ENCODE data around the gene KRT26. TPM values are rescaled to one million over a fixed set of nuclear protein-coding genes. Genes with fewer than 3 reads are reported as not detected.
A peak's percentile ranks its signal among the peaks of the same experiment; 100 is the strongest.

Gene KRT26
- total RNA-seq = not detected

- intact Hi-C loops (cut with DNase I; ENCODE audit: low total_unique reads) = no loop called here
- Histone ChIP-seq H3K27me3 (peaks cover 0 to 5% of the 10 kb centered on the region in 2 donors), H3K27ac (no peak within 1 kb of the TSS), H3K4me1 (no peaks in the 10 kb centered on the region), H3K9me3 (no peaks in the 10 kb centered on the region), H3K36me3 (no peaks in the 10 kb centered on the region), H3K4me3 (no peak within 1 kb of the TSS)
- DNase-seq = no peak
- no peak for TF ChIP-seq POLR2A (IDR thresholded peaks at IDR 0.05)
- TF ChIP-seq CTCF (IDR thresholded peaks at IDR 0.05) = no peak
Measured at GRCh38 chr17:40772101-40772500, at the start of gene KRT26. KRT26 (minus strand) TSS chr17:40772201; CDS start chr17:40772113, 88 bp downstream.

DNA sequence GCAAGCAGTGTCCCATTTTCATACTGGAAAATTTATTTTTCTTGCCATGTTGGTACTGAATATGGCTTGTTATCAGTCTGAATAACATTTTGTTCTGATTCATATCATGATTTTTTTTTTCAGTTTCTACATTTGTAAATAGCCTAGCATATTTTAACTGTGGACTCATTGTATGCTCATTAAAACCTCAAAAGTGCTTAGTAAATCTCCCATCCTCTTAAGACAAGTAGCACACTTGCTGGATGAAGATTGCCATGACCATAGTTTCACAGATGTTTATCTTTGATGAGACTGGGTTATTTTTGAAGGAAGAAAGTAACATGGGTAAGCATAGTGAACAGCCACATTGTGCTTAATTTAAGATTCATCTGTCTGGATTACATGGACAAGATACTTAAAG is 49.5 kb upstream of the KRT26 start:
- Histone ChIP-seq H3K36me3 (no peaks in the 10 kb centered on the region), H3K27ac (peak overlapping the region in 1 of 2 donors; percentile 5), H3K27me3 (no peaks in the 10 kb centered on the region), H3K9me3 (no peaks in the 10 kb centered on the region), H3K4me3 (no peak overlapping the region), H3K4me1 (peaks cover 0 to 6% of the 10 kb centered on the region in 2 donors)
- DNase-seq = no peak
- intact Hi-C loops (cut with DNase I; ENCODE audit: low total_unique reads) = no loop called here
- TF ChIP-seq CTCF (IDR thresholded peaks at IDR 0.05) (no peak), POLR2A (IDR thresholded peaks at IDR 0.05) (no peak)

DNA sequence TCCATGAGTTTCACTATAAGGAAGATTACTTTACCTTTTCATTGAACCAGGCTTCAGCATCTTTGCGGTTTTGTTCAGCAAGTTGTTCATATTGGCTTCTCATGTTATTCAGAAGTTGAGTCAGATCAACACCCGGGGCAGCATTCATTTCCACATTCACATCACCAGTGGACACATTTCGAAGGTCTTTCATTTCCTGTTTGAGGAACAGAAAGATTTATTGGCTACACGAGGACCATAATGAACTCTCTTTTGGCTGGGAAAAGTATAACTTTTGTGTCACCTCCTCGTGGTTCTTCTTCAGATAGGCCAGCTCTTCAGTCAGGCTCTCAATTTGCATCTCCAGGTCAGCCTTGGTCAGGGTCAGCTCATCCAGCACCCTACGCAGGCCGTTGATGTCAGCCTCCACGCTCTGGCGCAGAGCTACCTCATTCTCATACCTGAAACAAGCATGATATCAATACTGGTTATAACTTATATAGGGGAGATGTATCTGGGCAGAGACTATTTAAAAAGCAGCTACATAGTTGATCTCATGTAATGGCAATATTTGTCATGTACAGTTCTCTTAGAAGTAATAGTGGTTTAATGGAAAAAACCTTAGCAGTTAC is 48.3 kb upstream of the KRT26 start:
- Histone ChIP-seq H3K36me3 (no peaks in the 10 kb centered on the region), H3K4me1 (peaks cover 0 to 6% of the 10 kb centered on the region in 2 donors), H3K9me3 (no peaks in the 10 kb centered on the region), H3K27ac (peak overlapping the region in 1 of 2 donors; percentile 5), H3K27me3 (no peaks in the 10 kb centered on the region), H3K4me3 (no peak overlapping the region)
- TF ChIP-seq POLR2A (IDR thresholded peaks at IDR 0.05) = no peak
- TF ChIP-seq CTCF (IDR thresholded peaks at IDR 0.05) = no peak
- intact Hi-C loops (cut with DNase I; ENCODE audit: low total_unique reads) = no loop called here
- DNase-seq = no peak

- Histone ChIP-seq H3K36me3 (no peaks in the 10 kb centered on the region), H3K9me3 (no peaks in the 10 kb centered on the region), H3K4me3 (peak overlapping the region; percentile 40 to 93), H3K27ac (peak overlapping the region; percentile 78 to 92), H3K4me1 (peaks cover 0 to 6% of the 10 kb centered on the region in 2 donors), H3K27me3 (no peaks in the 10 kb centered on the region)
- TF ChIP-seq POLR2A (IDR thresholded peaks at IDR 0.05) (no peak), CTCF (IDR thresholded peaks at IDR 0.05) (no peak)
- intact Hi-C loops (cut with DNase I; ENCODE audit: low total_unique reads) = no loop called here
- DNase-seq = no peak
Measured at GRCh38 chr17:40819528-40820125, 47.6 kb upstream of the KRT26 start.

DNA sequence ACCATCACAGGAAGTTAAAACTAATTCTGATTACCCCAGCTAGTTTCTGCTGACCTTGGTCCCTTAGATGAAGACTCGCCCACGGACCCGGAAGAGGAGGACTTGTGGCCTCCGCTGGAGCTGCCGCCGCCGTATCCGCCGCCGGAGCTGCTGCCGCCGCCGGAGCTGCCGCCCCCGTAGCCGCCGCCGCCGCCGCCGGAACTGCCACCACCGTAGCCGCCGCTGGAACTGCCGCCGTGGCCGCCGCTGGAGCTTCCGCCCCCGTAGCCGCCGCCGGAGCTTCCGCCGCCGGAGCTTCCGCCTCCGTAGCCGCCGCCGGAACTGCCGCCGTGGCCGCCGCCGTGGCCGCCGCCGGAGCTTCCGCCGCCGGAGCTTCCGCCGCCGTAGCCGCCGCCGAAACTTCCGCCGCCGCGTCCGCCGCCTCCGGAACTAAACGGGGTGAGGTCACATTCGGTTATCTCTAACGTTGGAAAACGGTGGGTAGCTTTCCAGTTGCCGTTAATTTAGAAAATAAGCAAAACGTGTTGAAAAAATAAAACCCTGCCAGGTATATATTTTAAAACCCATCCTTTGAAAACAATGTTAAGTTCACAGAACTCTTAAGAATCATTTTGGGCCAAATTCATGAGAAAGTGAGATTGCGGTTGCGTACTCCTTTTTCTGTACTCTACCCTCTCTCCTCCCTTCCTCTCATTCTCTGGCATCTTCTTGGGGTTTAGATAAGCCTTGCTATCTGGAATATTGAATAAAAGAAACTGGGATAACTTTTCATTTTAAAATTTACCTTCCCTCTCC is 46.9 kb upstream of the KRT26 start:
- Histone ChIP-seq H3K27me3 (no peaks in the 10 kb centered on the region), H3K4me3 (peak overlapping the region; percentile 40 to 93), H3K4me1 (peaks cover 0 to 6% of the 10 kb centered on the region in 2 donors), H3K36me3 (no peaks in the 10 kb centered on the region), H3K27ac (peak overlapping the region; percentile 78 to 92), H3K9me3 (no peaks in the 10 kb centered on the region)
- peak; percentile 74 to 86 for DNase-seq
- peak; percentile 52 to 80 for TF ChIP-seq POLR2A (IDR thresholded peaks at IDR 0.05)
- TF ChIP-seq CTCF (IDR thresholded peaks at IDR 0.05) = peak in 1 of 4 experiments; percentile 21
- intact Hi-C loops (cut with DNase I; ENCODE audit: low total_unique reads) = no loop called here

Data from uterus (tissue), 4 donors.